Right renal pelvis (tissue), 4 donors: ENCODE measurements around the gene KCNQ1. TPM values are rescaled to one million over a fixed set of nuclear protein-coding genes. Genes with fewer than 3 reads are reported as not detected.

Source experiments
- DNase-seq, 4 donors: peaks; one replicate each; pipeline ENCODE4 v3.0.0-alpha.2; 2013; ENCODE audit warnings: low read depth in 4 of 4, low spot score in 3 of 4, missing footprints in 1 of 4
- polyA plus RNA-seq, 4 donors: library from polyadenylated mRNA; unstranded; fragments of 120-200 nt; gene quantifications; one replicate each; pipeline ENCODE4 v1.2.1, GENCODE V29; 2013; ENCODE audit not compliant: insufficient read length in 4 of 4

KCNQ1 gene
- polyA plus RNA-seq, 4 donors, result 9.8 to 13.2 (median 12.0) TPM

- DNase-seq, result no peak
These were observed 334.1 kb downstream of the KCNQ1 start for GRCh38 chr11:2778630-2779498.

DNA sequence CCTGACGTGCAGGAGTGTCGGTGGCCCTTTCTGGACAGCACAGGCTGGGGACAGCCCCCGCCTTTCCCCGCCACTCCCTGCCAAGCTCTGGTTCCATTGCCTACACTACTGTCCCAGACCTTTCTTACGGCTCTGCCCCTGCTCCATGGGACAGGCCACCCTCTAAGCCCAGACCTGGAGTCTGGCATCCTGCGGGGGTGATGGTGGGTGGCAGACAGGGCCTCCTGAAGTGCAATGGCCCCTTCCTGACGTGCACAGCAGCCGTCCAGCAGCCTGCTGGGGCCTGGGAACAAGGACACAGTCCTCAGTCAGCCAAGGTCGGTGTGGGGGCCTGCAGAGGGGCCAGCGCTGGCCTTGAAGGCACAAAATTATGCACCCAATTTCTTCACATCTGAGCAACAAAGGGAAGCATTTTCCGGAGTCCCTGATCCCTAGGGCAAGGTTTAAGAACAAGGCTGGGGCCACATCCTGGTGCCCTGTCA is 334.7 kb downstream of the KCNQ1 start:
- DNase-seq, result no peak

GRCh38 chr11:2779981-2780849 is 335.4 kb downstream of the KCNQ1 start:
- no peak for DNase-seq

DNA sequence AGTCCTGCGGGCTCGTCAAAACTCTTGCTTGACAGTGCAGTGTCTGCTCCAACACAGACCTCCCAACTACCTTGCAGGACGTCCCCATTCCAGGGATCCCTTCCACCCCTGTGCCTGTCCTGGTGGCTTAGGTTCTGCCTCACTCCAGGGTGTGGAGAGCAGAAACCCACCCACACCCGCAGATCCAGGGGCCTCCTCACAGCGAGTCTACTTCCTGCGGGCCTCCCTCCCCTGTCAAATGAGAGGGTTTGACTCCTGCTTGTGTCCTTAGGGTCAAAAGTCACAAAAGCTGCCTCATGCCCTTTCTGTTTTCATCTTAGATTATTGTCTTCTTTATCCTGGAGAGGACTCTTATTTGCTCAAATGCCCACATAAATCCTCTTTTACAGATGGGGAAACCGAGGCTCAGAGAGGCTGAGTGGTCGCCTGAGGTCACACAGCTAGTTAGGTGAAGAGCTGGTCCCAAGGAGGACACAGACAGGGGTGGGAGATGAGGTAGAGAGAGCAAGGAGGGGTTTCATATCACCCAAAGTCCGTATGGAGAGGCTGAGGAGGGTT is 336.1 kb downstream of the KCNQ1 start:
- no peak for DNase-seq

- DNase-seq, result no peak
These were observed 336.8 kb downstream of the KCNQ1 start for GRCh38 chr11:2781408-2782274.

- no peak for DNase-seq
These were observed 338.0 kb downstream of the KCNQ1 start for GRCh38 chr11:2782769-2783168.

GRCh38 chr11:2783536-2784082 is 338.8 kb downstream of the KCNQ1 start:
- no peak for DNase-seq

GRCh38 chr11:2787816-2788167 is 343.0 kb downstream of the KCNQ1 start:
- DNase-seq, result no peak

DNA sequence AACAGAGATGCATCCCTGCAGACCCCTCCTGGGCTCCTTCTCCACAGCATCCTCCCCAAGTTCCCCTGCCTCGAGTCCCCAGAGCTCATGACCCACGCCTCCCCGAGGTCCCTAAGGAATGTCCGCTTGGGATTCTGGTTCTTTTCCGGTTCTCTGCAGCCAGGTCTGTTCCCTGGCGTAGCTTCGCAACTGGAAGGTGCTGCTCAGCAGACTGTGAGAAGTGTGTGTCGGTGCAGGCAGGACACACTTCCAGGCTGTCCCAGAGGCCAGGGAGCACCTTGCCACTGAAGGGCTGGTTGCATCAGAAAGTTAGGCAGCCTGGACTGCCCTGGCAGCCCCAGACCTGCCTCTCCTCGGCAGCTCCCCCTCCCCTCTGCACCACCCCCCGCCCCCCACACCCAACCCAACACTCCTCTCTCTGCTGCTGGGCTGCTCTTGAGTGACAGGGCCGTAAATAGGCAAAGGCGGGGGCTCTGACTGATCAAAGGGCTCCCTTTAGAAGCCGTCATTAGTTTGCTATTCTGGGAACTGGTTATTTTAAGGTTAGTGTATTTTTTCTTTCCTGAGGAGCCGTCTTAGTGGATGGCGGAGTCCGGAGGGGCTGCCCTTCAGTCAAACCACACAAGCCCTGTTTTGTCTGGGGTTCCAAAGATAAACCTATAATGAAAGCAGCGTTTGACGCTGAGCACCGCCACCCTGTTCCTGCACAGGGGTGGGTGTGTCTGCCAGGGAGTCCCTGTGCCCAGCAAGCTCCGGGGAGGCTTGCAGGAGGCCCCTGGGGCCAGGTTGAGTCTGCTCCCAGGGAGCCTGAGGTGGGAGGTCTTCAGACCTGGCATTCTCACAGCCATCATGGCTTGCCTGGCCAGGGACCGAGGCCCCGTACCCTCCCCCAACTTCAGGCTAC is 343.6 kb downstream of the KCNQ1 start:
- DNase-seq, result peak in 1 of 4 donors; percentile 49

DNA sequence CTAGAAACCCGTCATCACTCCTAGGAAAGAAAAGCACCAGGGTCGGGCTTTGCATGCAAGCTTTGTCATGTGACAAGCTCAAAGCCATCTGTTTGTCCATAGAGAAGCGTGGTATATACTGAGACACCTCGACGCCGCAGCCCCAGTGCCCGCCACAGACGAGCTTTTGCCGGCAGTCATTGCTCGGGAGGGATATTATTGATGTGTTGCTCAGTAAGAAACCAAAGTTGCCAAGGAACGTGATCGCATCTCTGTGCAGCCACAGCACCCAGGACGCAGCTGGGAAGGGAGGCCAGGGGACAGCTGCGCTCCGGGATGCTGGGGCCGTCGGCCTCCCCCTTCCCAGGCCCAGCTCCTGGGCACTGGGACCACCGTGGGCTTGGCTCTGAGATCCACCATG is 344.5 kb downstream of the KCNQ1 start:
- DNase-seq, result no peak

- no peak for DNase-seq
These were observed 345.2 kb downstream of the KCNQ1 start for GRCh38 chr11:2789791-2790567.

- DNase-seq, result no peak
These were observed 345.7 kb downstream of the KCNQ1 start for GRCh38 chr11:2790568-2790921.

GRCh38 chr11:2791139-2791520 is 346.3 kb downstream of the KCNQ1 start:
- DNase-seq, result no peak

GRCh38 chr11:2791521-2792380 is 346.9 kb downstream of the KCNQ1 start:
- DNase-seq, result no peak

DNA sequence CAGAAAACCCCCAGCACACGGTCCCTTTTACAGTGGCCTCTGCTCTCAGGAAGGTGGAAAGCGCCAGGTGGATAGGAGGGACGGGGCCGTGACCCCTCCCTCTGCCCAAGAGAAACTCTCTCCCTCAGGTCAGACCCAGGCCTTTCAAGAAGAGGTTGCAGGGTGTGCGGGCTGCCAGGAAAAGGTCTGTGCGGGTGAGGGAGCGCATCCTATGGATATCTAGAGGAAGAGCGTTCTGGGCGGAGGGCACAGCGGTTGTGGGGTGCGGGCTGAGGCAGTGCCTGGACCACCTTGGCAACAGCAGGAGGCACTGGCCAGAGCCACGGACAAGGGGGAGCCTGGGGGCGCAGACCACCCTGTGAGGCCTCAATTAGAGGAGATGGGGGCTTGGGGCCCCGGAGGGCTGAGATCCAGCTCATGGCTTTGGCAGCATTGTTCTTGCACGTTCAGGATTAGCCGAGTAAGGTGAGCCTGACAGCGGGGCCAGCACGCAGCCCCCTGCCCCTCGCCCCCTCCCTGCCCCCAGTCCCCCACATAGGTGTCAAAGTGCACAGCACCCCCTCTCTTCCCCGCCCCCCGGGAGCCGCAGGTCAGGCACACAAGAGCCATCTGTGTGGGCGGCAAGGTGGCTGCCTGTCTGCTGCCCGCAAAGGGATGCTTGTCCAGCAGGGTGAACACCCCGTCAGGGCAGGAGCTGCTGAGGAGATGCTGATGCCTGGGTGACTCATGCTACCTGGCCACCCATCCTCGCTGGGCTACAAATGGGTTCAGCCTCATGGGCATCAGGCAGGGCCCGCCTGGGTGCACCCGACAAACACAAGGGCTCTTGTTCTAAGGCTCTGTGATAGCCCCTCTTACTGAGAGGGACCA is 347.8 kb downstream of the KCNQ1 start:
- no peak for DNase-seq

GRCh38 chr11:2793701-2794045 is 348.9 kb downstream of the KCNQ1 start:
- DNase-seq, result no peak
